GM18505 (cell line): ENCODE results near the gene TPM1.

ENCODE experiments used
- ATAC-seq: cut with Tn5 transposase; IDR thresholded peaks from one replicate; pipeline ENCODE4 v1.9.1; 2021; ENCODE audit not compliant: unreplicated experiment
- POLR2A ChIP-seq: IDR thresholded peaks from 4 replicates; pipeline ENCODE4 v1.6.1; 2011; ENCODE audit warnings: borderline replicate concordance; ENCODE audit not compliant: insufficient read depth, insufficient read length; ENCODE audit errors: extremely low read depth

The TPM1 gene

GRCh38 chr15:63051156-63052066, 8.9 kb downstream of the TPM1 start:
- ATAC-seq = no peak
- no peak for TF ChIP-seq POLR2A

DNA sequence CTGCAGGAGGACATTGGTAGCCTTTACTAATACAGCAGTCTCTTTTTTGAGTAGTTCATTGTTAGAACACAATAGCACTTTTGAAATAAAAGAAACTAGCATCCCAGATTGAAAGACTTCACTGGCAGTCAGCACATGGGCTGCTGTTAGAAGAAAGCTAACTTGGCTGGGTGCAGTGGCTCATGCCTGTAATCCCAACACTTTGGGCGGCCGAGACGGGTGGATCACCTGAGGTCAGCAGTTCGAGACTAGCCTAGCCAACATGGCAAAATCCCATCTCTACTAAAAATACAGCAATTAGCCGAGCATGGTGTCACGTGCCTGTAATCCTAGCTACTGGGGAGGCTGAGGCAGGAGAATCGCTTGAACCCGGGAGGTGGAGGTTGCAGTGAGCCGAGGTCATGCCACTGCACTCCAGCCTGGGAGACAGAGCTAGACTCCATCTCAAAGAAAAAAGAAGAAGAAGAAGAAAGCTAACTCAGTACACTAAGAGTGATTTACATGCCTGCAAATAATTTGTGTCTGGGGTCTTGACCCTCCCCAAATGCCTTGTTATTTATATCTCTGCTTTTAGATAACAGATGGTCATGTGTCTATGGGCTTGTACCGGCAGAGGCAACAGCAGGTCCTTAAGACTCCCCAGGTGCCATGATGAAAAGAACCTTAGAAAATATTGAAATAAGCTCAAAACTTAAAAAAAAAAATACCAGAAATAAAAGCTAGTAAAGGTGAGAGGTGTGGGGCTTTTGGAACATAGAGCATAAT, 9.7 kb downstream of the TPM1 start:
- no peak for ATAC-seq

DNA sequence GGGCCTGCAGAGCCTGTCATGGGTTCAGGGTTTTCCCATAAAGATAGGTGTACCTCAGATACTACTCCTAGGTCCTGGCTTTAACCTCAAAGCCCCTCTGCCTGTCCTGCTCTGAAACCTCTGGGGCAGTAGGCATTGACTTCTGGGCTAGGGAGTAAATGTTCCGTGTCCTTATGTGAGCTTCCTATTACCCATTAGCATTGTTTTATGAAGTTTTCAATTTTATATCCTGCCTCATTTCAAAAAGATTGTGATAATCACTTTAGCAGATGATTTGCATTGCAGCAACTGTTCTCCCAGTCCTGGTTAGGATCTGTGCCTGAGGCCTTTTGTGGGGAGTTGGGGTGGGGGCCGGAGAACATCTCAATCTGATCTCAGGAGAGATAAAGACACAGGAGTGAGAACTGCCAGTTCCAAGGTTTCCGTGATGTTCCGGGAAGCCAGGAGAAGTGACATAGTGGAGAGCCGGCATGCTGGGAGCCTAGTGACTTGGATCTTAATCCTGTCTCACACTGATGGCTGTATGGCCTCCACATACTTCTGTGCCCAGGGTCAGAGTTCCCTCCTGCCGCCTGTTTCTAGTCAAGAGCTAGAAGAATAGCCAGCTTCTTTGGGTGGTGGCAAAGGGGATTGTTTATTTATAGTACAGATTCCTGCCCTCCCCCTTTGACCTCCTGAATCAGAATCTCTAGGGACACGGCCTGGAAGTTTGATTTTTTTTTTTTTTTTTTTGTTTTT, 10.6 kb downstream of the TPM1 start:
- ATAC-seq = no peak
- no peak for TF ChIP-seq POLR2A

More for the DNA sequence above, 9.7 kb downstream of the TPM1 start:
- TF ChIP-seq POLR2A = no peak

- ATAC-seq = no peak
- TF ChIP-seq POLR2A = no peak
Observed at GRCh38 chr15:63054281-63054683, 11.7 kb downstream of the TPM1 start.

DNA sequence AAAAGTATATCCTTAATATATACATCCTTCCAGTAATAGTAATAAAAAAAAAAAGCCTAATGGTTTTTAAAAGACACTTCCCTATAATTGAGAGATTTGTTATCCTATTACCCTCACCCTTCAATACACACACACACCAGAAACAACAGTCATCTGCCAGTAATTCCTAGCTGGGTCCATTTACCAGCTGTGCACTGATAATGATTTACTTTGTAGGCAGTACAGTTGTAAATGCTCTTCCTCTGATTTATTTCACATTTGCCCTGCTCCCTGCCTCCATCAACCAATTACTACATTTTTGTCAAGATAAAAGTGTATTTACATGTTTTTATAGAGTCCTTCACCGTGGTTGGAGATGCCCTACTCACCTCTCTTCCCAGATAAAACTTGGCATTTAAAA, 12.4 kb downstream of the TPM1 start:
- no peak for TF ChIP-seq POLR2A
- ATAC-seq = no peak

DNA sequence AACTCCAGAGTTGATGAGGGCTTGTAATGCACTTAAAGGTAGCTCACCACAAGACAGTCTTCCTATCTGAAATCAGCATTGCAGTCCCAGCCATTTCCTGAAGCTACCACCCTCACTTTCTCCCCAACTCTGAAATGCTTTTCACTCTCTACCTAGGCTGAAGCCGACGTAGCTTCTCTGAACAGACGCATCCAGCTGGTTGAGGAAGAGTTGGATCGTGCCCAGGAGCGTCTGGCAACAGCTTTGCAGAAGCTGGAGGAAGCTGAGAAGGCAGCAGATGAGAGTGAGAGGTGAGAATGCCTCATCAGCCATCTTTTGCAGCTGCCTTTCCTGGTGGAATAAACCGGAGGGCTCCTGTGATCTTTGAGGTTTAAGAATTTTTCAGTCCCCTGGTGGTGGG, 14.3 kb downstream of the TPM1 start:
- ATAC-seq = no peak
- no peak for TF ChIP-seq POLR2A

DNA sequence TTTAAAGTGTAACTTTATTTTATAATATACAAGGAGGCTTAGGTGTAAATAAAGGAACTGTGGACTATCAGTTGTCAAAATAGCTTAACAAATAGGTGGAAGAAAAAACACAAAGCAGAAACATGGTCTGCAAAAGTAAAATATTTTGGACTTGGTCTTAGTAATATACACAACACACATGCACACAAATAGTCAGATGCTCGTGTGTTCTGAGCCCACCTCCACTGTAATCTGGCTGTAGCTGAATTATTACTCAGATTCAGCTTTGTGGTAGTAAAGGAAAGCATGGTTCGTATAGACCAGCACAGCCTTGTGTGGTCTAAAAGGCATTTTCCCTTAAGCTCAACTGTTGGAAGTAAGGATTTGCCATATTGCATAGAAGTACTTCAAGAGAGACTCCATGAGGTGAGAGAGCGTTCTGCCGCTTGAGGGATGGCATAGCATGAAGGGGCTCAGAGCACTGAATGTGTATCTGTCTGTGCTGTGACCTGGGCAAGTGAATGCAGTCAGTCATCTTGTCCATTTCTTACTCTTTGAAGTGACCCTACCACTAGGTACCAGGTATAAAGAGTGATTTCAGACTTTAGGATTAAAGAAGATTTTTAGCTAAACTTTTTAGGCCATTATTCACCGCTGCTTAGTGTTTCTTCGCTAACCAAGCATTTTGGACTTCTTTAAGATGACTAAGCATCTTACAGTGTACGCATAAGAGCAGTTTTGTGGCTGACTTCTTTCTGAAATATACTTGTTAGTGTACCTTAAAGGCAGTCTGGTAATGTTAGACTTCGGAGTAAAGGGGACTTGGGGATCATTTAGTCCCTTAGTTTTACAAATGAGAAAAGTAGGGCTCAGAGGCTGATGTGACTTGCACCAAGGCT, 15.2 kb downstream of the TPM1 start:
- TF ChIP-seq POLR2A = no peak
- ATAC-seq = no peak

DNA sequence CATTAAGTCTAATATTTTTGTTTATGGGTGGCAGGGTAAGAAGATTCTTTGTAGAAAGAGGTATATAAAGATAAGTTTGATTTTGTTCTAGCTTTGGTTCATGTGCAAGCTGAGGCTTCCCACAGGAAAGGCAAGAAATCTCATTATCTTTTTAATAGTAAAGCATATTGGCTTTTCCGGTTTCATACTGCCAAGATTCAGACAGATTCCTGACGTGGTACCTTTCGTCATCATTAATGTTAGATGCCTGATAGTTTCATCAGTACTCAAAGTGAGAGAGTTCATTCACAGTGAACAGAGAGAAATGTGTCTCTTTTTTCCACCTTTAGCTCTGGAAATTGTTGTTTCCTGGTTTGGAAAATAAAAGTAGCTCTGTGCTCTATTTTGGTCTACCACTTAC, 16.5 kb downstream of the TPM1 start:
- ATAC-seq = no peak
- no peak for TF ChIP-seq POLR2A

- no peak for ATAC-seq
- no peak for TF ChIP-seq POLR2A
Observed at GRCh38 chr15:63059573-63060216, 17.1 kb downstream of the TPM1 start.

- ATAC-seq = no peak
- TF ChIP-seq POLR2A = no peak
Observed at GRCh38 chr15:63060699-63061098, 18.2 kb downstream of the TPM1 start.

DNA sequence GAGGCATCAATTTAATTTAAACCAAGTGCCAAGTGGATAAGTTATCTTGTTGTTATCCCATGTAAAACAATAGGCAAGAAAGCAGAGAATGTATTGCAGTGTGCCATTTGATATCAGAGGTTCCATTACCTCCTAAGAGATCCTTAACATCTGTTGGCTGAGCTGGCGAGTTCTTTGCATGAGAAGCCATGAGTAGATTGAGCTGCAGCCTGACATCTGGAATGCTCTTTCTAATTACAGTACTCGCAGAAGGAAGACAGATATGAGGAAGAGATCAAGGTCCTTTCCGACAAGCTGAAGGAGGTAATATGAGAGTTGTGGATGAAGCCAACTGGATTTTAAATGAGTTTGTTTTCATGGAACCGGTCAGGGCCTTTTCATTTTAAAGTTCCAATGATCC, 19.4 kb downstream of the TPM1 start:
- ATAC-seq = no peak
- TF ChIP-seq POLR2A = no peak

GRCh38 chr15:63063164-63063756, 20.7 kb downstream of the TPM1 start:
- no peak for ATAC-seq

More at GRCh38 chr15:63063164-63063756, 20.7 kb downstream of the TPM1 start:
- no peak for TF ChIP-seq POLR2A
